Measurements from ENCODE around the gene MDN1. TPM values are rescaled to one million over a fixed set of nuclear protein-coding genes. Genes with fewer than 3 reads are reported as not detected.
"Not testable (repeated sequence)": the region's sequence is repeated elsewhere in the genome, so short reads cannot be mapped to it uniquely, and the experiment has no call there.

MDN1 gene
- polyA plus RNA-seq, 1 experiment = 3.3 TPM

- Histone ChIP-seq H3K4me3 (ENCODE audit: low read depth, low read length) (no peak overlapping the region), H3K27me3 (ENCODE audit: control insufficient read depth, insufficient read depth, low read length) (no peaks in the 10 kb centered on the region), H3K36me3 (ENCODE audit: control insufficient read depth, insufficient read depth, low read length) (peaks cover 5% of the 10 kb centered on the region)
- ChIA-PET CTCF (no interaction called here), POLR2A (no interaction called here)
- DNase-seq (ENCODE audit: low read depth) = no peak
- no peak for TF ChIP-seq CTCF (IDR thresholded peaks at IDR 0.05; ENCODE audit: insufficient read depth, low read depth, low read length)
Measured at GRCh38 chr6:89650579-89650978, 169.0 kb downstream of the MDN1 start.

- no peak for TF ChIP-seq CTCF (IDR thresholded peaks at IDR 0.05; ENCODE audit: insufficient read depth, low read depth, low read length)
- Histone ChIP-seq H3K36me3 (ENCODE audit: control insufficient read depth, insufficient read depth, low read length) (peaks cover 4% of the 10 kb centered on the region), H3K4me3 (ENCODE audit: low read depth, low read length) (no peak overlapping the region), H3K27me3 (ENCODE audit: control insufficient read depth, insufficient read depth, low read length) (no peaks in the 10 kb centered on the region)
- DNase-seq (ENCODE audit: low read depth) = no peak
- ChIA-PET POLR2A (no interaction called here), CTCF (no interaction called here)
Measured at GRCh38 chr6:89649682-89650081, 169.9 kb downstream of the MDN1 start.

- TF ChIP-seq CTCF (IDR thresholded peaks at IDR 0.05; ENCODE audit: insufficient read depth, low read depth, low read length) = no peak
- ChIA-PET CTCF (interaction anchor here (1.2 kb wide), 1 partner anchor 12 kb away, joined by 3 read pairs; no protein-coding TSS in a partner anchor), POLR2A (no interaction called here)
- Histone ChIP-seq H3K27me3 (ENCODE audit: control insufficient read depth, insufficient read depth, low read length) (no peaks in the 10 kb centered on the region), H3K4me3 (ENCODE audit: low read depth, low read length) (no peak overlapping the region), H3K36me3 (ENCODE audit: control insufficient read depth, insufficient read depth, low read length) (peaks cover 6% of the 10 kb centered on the region)
- no peak for DNase-seq (ENCODE audit: low read depth)
Measured at GRCh38 chr6:89644864-89645263, 174.7 kb downstream of the MDN1 start.

- Histone ChIP-seq H3K4me3 (ENCODE audit: low read depth, low read length) (no peak overlapping the region), H3K27me3 (ENCODE audit: control insufficient read depth, insufficient read depth, low read length) (no peaks in the 10 kb centered on the region), H3K36me3 (ENCODE audit: control insufficient read depth, insufficient read depth, low read length) (peaks cover 6% of the 10 kb centered on the region)
- DNase-seq (ENCODE audit: low read depth) = no peak
- TF ChIP-seq CTCF (IDR thresholded peaks at IDR 0.05; ENCODE audit: insufficient read depth, low read depth, low read length) = no peak
- CTCF ChIA-PET = no interaction called here
- POLR2A ChIA-PET = no interaction called here
Measured at GRCh38 chr6:89643406-89643805, 176.2 kb downstream of the MDN1 start.

GRCh38 chr6:89642956-89643355 is 176.6 kb downstream of the MDN1 start:
- Histone ChIP-seq H3K4me3 (ENCODE audit: low read depth, low read length) (no peak overlapping the region), H3K27me3 (ENCODE audit: control insufficient read depth, insufficient read depth, low read length) (no peaks in the 10 kb centered on the region), H3K36me3 (ENCODE audit: control insufficient read depth, insufficient read depth, low read length) (peaks cover 6% of the 10 kb centered on the region)
- no peak for TF ChIP-seq CTCF (IDR thresholded peaks at IDR 0.05; ENCODE audit: insufficient read depth, low read depth, low read length)
- no peak for DNase-seq (ENCODE audit: low read depth)
- POLR2A ChIA-PET = no interaction called here
- CTCF ChIA-PET = no interaction called here

GRCh38 chr6:89641581-89641980 is 178.0 kb downstream of the MDN1 start:
- H3K4me3 ChIP-seq (ENCODE audit: low read depth, low read length); H3K36me3 ChIP-seq (ENCODE audit: control insufficient read depth, insufficient read depth, low read length); CTCF ChIA-PET; H3K27me3 ChIP-seq (ENCODE audit: control insufficient read depth, insufficient read depth, low read length); DNase-seq (ENCODE audit: low read depth); POLR2A ChIA-PET: not testable (repeated sequence)
